ENCODE results near the gene RGPD8.
"Not testable (repeated sequence)": the region's sequence is repeated elsewhere in the genome, so short reads cannot be mapped to it uniquely, and the experiment has no call there.

The RGPD8 gene

GRCh38 chr2:112433480-112433879 lies at the start of gene RGPD8:
Gene RGPD8, minus strand, starts transcription at chr2:112433645. Its CDS starts 192 bp downstream, at chr2:112433453.
- DNase-seq (ENCODE audit: low read depth): peak; percentile 84

GRCh38 chr2:112483042-112483473 lies 49.6 kb upstream of the RGPD8 start:
- DNase-seq (ENCODE audit: low read depth): peak; percentile 59

- peak; percentile 36 for DNase-seq (ENCODE audit: low read depth)
Observed at GRCh38 chr2:112482309-112483041, 49.0 kb upstream of the RGPD8 start.

GRCh38 chr2:112481528-112482233 lies 48.2 kb upstream of the RGPD8 start, which contains the start of gene TTL:
Gene TTL, plus strand, starts transcription at chr2:112482156. Its CDS starts 189 bp downstream, at chr2:112482345.
- DNase-seq (ENCODE audit: low read depth): peak; percentile 60

GRCh38 chr2:112481050-112481527 lies 47.6 kb upstream of the RGPD8 start:
- DNase-seq (ENCODE audit: low read depth): peak; percentile 75

- no peak for DNase-seq (ENCODE audit: low read depth)
Observed at GRCh38 chr2:112480530-112481049, 47.1 kb upstream of the RGPD8 start.

- DNase-seq (ENCODE audit: low read depth): no peak
Observed at GRCh38 chr2:112476434-112476833, 43.0 kb upstream of the RGPD8 start.

- no peak for DNase-seq (ENCODE audit: low read depth)
Observed at GRCh38 chr2:112474844-112475486, 41.5 kb upstream of the RGPD8 start.

GRCh38 chr2:112472547-112473263 lies 39.3 kb upstream of the RGPD8 start:
- no peak for DNase-seq (ENCODE audit: low read depth)

- peak; percentile 16 for DNase-seq (ENCODE audit: low read depth)
Observed at GRCh38 chr2:112465382-112465781, 31.9 kb upstream of the RGPD8 start.

- DNase-seq (ENCODE audit: low read depth): no peak
Observed at GRCh38 chr2:112463256-112463655, 29.8 kb upstream of the RGPD8 start.

- DNase-seq (ENCODE audit: low read depth): no peak
Observed at GRCh38 chr2:112462178-112462577, 28.7 kb upstream of the RGPD8 start.

GRCh38 chr2:112459372-112459771 lies 25.9 kb upstream of the RGPD8 start:
- no peak for DNase-seq (ENCODE audit: low read depth)

GRCh38 chr2:112454586-112454985 lies 21.1 kb upstream of the RGPD8 start:
- no peak for DNase-seq (ENCODE audit: low read depth)

- no peak for DNase-seq (ENCODE audit: low read depth)
Observed at GRCh38 chr2:112451317-112451716, 17.9 kb upstream of the RGPD8 start.

- no peak for DNase-seq (ENCODE audit: low read depth)
Observed at GRCh38 chr2:112449854-112450253, 16.4 kb upstream of the RGPD8 start.

- DNase-seq (ENCODE audit: low read depth): not testable (repeated sequence)
Observed at GRCh38 chr2:112444256-112444655, 10.8 kb upstream of the RGPD8 start.

GRCh38 chr2:112438603-112439261 lies 5.3 kb upstream of the RGPD8 start:
- DNase-seq (ENCODE audit: low read depth): not testable (repeated sequence)

- DNase-seq (ENCODE audit: low read depth): not testable (repeated sequence)
Observed at GRCh38 chr2:112437405-112437831, 4.0 kb upstream of the RGPD8 start.

- DNase-seq (ENCODE audit: low read depth): not testable (repeated sequence)
Observed at GRCh38 chr2:112436993-112437392, 3.5 kb upstream of the RGPD8 start.
